H9 (cell line): ENCODE results near the gene PHACTR1. TPM values are rescaled to one million over a fixed set of nuclear protein-coding genes. Genes with fewer than 3 reads are reported as not detected.

Experiments used
- DNase-seq: peaks from one replicate; pipeline ENCODE4 v3.0.0-alpha.2; 2017
- H2AFZ ChIP-seq: one replicate; pipeline ENCODE4 v1.6.1; 2013; ENCODE audit warnings: mild to moderate bottlenecking, low read length, control low read depth, moderate library complexity
- H2AK5ac ChIP-seq: 2 replicates; pipeline ENCODE4 v1.6.1; 2013; ENCODE audit warnings: low read length, control low read depth, mixed read lengths; ENCODE audit not compliant: insufficient read length
- H2BK120ac ChIP-seq: one replicate; pipeline ENCODE4 v1.6.1; 2013; ENCODE audit warnings: low read depth, mild to moderate bottlenecking, low read length, control low read depth, inconsistent platforms; ENCODE audit not compliant: poor library complexity, severe bottlenecking
- H2BK12ac ChIP-seq: 2 replicates; pipeline ENCODE4 v1.6.1; 2013; ENCODE audit warnings: low read length, control low read depth, mixed read lengths, low read depth; ENCODE audit not compliant: insufficient read length
- H2BK15ac ChIP-seq: 2 replicates; pipeline ENCODE4 v1.6.1; 2013; ENCODE audit warnings: low read depth, low read length, control low read depth
- H2BK20ac ChIP-seq: one replicate; pipeline ENCODE4 v1.6.1; 2013; ENCODE audit warnings: low read depth, mild to moderate bottlenecking, low read length, control low read depth, inconsistent platforms; ENCODE audit not compliant: poor library complexity, severe bottlenecking
- H2BK5ac ChIP-seq: 2 replicates; pipeline ENCODE4 v1.6.1; 2013; ENCODE audit warnings: low read length, control low read depth, mixed read lengths; ENCODE audit not compliant: insufficient read length
- H3K14ac ChIP-seq: 2 replicates; pipeline ENCODE4 v1.6.1; 2013; ENCODE audit warnings: low read length, control low read depth; ENCODE audit not compliant: insufficient read depth
- H3K18ac ChIP-seq: 2 replicates; pipeline ENCODE4 v1.6.1; 2013; ENCODE audit warnings: low read depth, mild to moderate bottlenecking, mixed read lengths, low read length, control low read depth; ENCODE audit not compliant: insufficient read length
- H3K23ac ChIP-seq: 2 replicates; pipeline ENCODE4 v1.6.1; 2013; ENCODE audit warnings: low read length, control low read depth, mixed read lengths, low read depth; ENCODE audit not compliant: insufficient read length
- H3K23me2 ChIP-seq: 2 replicates; pipeline ENCODE4 v1.6.1; 2013; ENCODE audit warnings: low read depth, mild to moderate bottlenecking, mixed read lengths, low read length, control low read depth; ENCODE audit not compliant: insufficient read length, poor library complexity, severe bottlenecking
- H3K27ac ChIP-seq: 2 replicates; pipeline ENCODE4 v1.5.1; 2013; ENCODE audit warnings: low read length, control low read depth, mixed read lengths, low read depth; ENCODE audit not compliant: insufficient read length
- H3K27me3 ChIP-seq: 2 replicates; pipeline ENCODE4 v1.6.1; 2013; ENCODE audit warnings: low read length, control low read depth, inconsistent platforms; ENCODE audit not compliant: insufficient read depth
- H3K4ac ChIP-seq: 2 replicates; pipeline ENCODE4 v1.6.1; 2013; ENCODE audit warnings: low read depth, mild to moderate bottlenecking, control low read depth, inconsistent platforms, low read length, moderate library complexity
- H3K4me1 ChIP-seq: 2 replicates; pipeline ENCODE4 v1.6.1; 2013; ENCODE audit warnings: low read length, control low read depth, inconsistent platforms; ENCODE audit not compliant: insufficient read depth
- H3K4me2 ChIP-seq: 2 replicates; pipeline ENCODE4 v1.6.1; 2013; ENCODE audit warnings: low read length, control low read depth, mixed read lengths; ENCODE audit not compliant: insufficient read length, insufficient read depth
- H3K56ac ChIP-seq: 2 replicates; pipeline ENCODE4 v1.6.1; 2013; ENCODE audit warnings: low read depth, mild to moderate bottlenecking, mixed read lengths, low read length, control low read depth; ENCODE audit not compliant: insufficient read length
- H3K79me1 ChIP-seq: 2 replicates; pipeline ENCODE4 v1.6.1; 2013; ENCODE audit warnings: low read depth, mild to moderate bottlenecking, moderate library complexity, low read length, control low read depth, inconsistent platforms; ENCODE audit not compliant: insufficient read depth, poor library complexity, severe bottlenecking
- H3K79me2 ChIP-seq: 2 replicates; pipeline ENCODE4 v1.6.1; 2013; ENCODE audit warnings: low read length, control low read depth, inconsistent platforms; ENCODE audit not compliant: insufficient read depth
- H3K9ac ChIP-seq: 2 replicates; pipeline ENCODE4 v1.6.1; 2013; ENCODE audit warnings: low read length, control low read depth, mixed read lengths; ENCODE audit not compliant: insufficient read length; ENCODE audit errors: extremely low read depth
- H3K9me3 ChIP-seq: one replicate; pipeline ENCODE4 v1.6.1; 2013; ENCODE audit warnings: low read depth, low read length, inconsistent platforms; ENCODE audit not compliant: control insufficient read depth
- H3T11ph ChIP-seq: one replicate; pipeline ENCODE4 v1.6.1; 2013; ENCODE audit warnings: mild to moderate bottlenecking, low read length, control low read depth, inconsistent platforms
- H4K20me1 ChIP-seq: one replicate; pipeline ENCODE4 v1.6.1; 2013; ENCODE audit not compliant: control insufficient read depth, insufficient read length, insufficient read depth
- H4K5ac ChIP-seq: 2 replicates; pipeline ENCODE4 v1.6.1; 2013; ENCODE audit warnings: low read depth, mild to moderate bottlenecking, mixed read lengths, low read length, control low read depth; ENCODE audit not compliant: insufficient read length
- H4K8ac ChIP-seq: replicated peaks from 2 replicates; pipeline ENCODE4 v1.6.1; 2013; ENCODE audit warnings: low read length, control low read depth, mixed read lengths, low read depth; ENCODE audit not compliant: insufficient read length
- H4K91ac ChIP-seq: 2 replicates; pipeline ENCODE4 v1.6.1; 2013; ENCODE audit warnings: low read depth, mild to moderate bottlenecking, moderate library complexity, mixed read lengths, low read length, control low read depth; ENCODE audit not compliant: insufficient read length
- H3K27ac Mint-ChIP-seq, 3 experiments: 2 replicates in 2 of 3; 3 replicates in 1 of 3; pipeline ENCODE4 v1.8.0; 2020 to 2021; ENCODE audit warnings: mixed read lengths in 3 of 3, mild to moderate bottlenecking in 1 of 3, moderate library complexity in 1 of 3
- H3K27me3 Mint-ChIP-seq: 2 replicates; pipeline ENCODE4 v1.8.0; 2021; ENCODE audit warnings: low read depth, mild to moderate bottlenecking, moderate library complexity, mixed read lengths
- H3K36me3 Mint-ChIP-seq, 3 experiments: 2 replicates in 2 of 3; 3 replicates in 1 of 3; pipeline ENCODE4 v1.8.0; 2020 to 2021; ENCODE audit warnings: low read depth in 3 of 3, mixed read lengths in 3 of 3; ENCODE audit not compliant: insufficient read depth in 1 of 3
- H3K4me1 Mint-ChIP-seq, 2 experiments: 2 replicates each; pipeline ENCODE4 v1.8.0; 2020; ENCODE audit warnings: mixed read lengths in 2 of 2
- H3K4me3 Mint-ChIP-seq, 2 experiments: 2 replicates in 1 of 2; 3 replicates in 1 of 2; pipeline ENCODE4 v1.8.0; 2020 to 2021; ENCODE audit warnings: mild to moderate bottlenecking in 2 of 2, mixed read lengths in 2 of 2, moderate library complexity in 1 of 2
- H3K9me3 Mint-ChIP-seq, 2 experiments: 2 replicates in 1 of 2; 3 replicates in 1 of 2; pipeline ENCODE4 v1.8.0; 2020; ENCODE audit warnings: mild to moderate bottlenecking in 2 of 2, mixed read lengths in 2 of 2, moderate library complexity in 1 of 2
- WGBS: extraction: QIAGEN DNeasy Blood & Tissue Kit; methylation state at CpG from one replicate; pipeline ENCODE4 v1.1.7; 2013; ENCODE audit warnings: missing lambda C conversion rate, low lambda C conversion rate, mixed read lengths; ENCODE audit not compliant: insufficient read length; ENCODE audit errors: extremely low coverage; 5-methylcytosine and 5-hydroxymethylcytosine counted together
- total RNA-seq: library from RNA; stranded (reverse); gene quantifications from 2 replicates; pipeline ENCODE4 v1.2.1, GENCODE V29; 2021
- TF ChIP-seq, protein P1 (sequence below): fragments of 200-600 bp; sonication (generic); conservative IDR thresholded peaks from 3 replicates; pipeline ENCODE4 v1.8.0; 2021; ENCODE audit warnings: antibody characterized with exemption, mild to moderate bottlenecking

Gene PHACTR1
- total RNA-seq, 1 experiment from 2014 or later: 15.9 TPM

DNA sequence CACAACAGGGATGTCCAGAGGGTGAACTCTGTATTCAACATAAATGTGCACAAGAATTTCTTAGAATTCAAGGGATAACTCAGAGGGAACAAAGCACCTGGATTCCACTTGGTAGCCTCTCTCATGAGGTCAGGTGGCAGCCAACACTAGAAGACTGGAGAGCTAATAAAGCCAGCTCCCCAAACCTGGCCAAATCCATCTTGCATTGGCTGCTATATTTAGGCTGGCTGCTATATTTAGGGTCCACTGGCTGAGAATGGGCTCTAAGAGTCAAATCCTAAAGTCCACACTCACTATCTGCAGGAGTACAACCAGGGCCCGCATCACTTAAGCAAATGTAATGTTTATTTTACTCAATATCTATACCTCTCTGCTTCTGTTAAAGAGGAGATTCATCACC is 591.8 kb downstream of the PHACTR1 start:
- no peak overlapping the region for H3K56ac ChIP-seq
- H4K8ac ChIP-seq: no peak overlapping the region
- H4K91ac ChIP-seq: no peak overlapping the region
- no peak overlapping the region for H4K5ac ChIP-seq
- no peak overlapping the region for H3K14ac ChIP-seq
- H3K27ac Mint-ChIP-seq: no peak overlapping the region
- no peak overlapping the region for H2BK12ac ChIP-seq
- H2BK120ac ChIP-seq: no peak overlapping the region
- H3K23me2 ChIP-seq: no peaks in the 10 kb centered on the region
- H3K4ac ChIP-seq: no peak overlapping the region
- H4K20me1 ChIP-seq: no peaks in the 10 kb centered on the region
- H3K9me3 Mint-ChIP-seq: no peaks in the 10 kb centered on the region
- no peaks in the 10 kb centered on the region for H3K79me2 ChIP-seq
- TF ChIP-seq, protein P1, sequence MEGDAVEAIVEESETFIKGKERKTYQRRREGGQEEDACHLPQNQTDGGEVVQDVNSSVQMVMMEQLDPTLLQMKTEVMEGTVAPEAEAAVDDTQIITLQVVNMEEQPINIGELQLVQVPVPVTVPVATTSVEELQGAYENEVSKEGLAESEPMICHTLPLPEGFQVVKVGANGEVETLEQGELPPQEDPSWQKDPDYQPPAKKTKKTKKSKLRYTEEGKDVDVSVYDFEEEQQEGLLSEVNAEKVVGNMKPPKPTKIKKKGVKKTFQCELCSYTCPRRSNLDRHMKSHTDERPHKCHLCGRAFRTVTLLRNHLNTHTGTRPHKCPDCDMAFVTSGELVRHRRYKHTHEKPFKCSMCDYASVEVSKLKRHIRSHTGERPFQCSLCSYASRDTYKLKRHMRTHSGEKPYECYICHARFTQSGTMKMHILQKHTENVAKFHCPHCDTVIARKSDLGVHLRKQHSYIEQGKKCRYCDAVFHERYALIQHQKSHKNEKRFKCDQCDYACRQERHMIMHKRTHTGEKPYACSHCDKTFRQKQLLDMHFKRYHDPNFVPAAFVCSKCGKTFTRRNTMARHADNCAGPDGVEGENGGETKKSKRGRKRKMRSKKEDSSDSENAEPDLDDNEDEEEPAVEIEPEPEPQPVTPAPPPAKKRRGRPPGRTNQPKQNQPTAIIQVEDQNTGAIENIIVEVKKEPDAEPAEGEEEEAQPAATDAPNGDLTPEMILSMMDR: no peak
- H3K4me2 ChIP-seq: no peak overlapping the region
- H3K27ac ChIP-seq: no peak overlapping the region
- H3T11ph ChIP-seq: no peak overlapping the region
- no peak overlapping the region for H2BK5ac ChIP-seq
- no CpG with 5 or more reads among the region's 1 CpG for WGBS
- H3K27me3 ChIP-seq: no peaks in the 10 kb centered on the region
- H2AFZ ChIP-seq: no peak overlapping the region
- no peaks in the 10 kb centered on the region for H3K79me1 ChIP-seq
- DNase-seq: no peak
- no peak overlapping the region for H2BK20ac ChIP-seq
- H3K4me1 Mint-ChIP-seq: no peaks in the 10 kb centered on the region
- H3K18ac ChIP-seq: no peak overlapping the region
- no peaks in the 10 kb centered on the region for H3K4me1 ChIP-seq
- H3K9ac ChIP-seq: no peak overlapping the region
- no peak overlapping the region for H3K4me3 Mint-ChIP-seq
- H3K9me3 ChIP-seq: no peaks in the 10 kb centered on the region
- H2AK5ac ChIP-seq: no peak overlapping the region
- no peak overlapping the region for H3K23ac ChIP-seq
- H3K27me3 Mint-ChIP-seq: no peaks in the 10 kb centered on the region
- H2BK15ac ChIP-seq: no peak overlapping the region
- peaks cover 11 to 58% (median 44%) of the 10 kb centered on the region in 3 experiments; a peak in 6 of 7 replicates for H3K36me3 Mint-ChIP-seq
